HG03442 (cell line): ENCODE measurements around the gene NBPF1.
"Not testable (repeated sequence)": the region's sequence is repeated elsewhere in the genome, so short reads cannot be mapped to it uniquely, and the experiment has no call there.

ENCODE experiments used
- ATAC-seq: cut with Tn5 transposase; IDR thresholded peaks from one replicate; pipeline ENCODE4 v1.9.1; 2021; ENCODE audit warnings: mild to moderate bottlenecking, moderate library complexity; ENCODE audit not compliant: unreplicated experiment

The NBPF1 gene

DNA sequence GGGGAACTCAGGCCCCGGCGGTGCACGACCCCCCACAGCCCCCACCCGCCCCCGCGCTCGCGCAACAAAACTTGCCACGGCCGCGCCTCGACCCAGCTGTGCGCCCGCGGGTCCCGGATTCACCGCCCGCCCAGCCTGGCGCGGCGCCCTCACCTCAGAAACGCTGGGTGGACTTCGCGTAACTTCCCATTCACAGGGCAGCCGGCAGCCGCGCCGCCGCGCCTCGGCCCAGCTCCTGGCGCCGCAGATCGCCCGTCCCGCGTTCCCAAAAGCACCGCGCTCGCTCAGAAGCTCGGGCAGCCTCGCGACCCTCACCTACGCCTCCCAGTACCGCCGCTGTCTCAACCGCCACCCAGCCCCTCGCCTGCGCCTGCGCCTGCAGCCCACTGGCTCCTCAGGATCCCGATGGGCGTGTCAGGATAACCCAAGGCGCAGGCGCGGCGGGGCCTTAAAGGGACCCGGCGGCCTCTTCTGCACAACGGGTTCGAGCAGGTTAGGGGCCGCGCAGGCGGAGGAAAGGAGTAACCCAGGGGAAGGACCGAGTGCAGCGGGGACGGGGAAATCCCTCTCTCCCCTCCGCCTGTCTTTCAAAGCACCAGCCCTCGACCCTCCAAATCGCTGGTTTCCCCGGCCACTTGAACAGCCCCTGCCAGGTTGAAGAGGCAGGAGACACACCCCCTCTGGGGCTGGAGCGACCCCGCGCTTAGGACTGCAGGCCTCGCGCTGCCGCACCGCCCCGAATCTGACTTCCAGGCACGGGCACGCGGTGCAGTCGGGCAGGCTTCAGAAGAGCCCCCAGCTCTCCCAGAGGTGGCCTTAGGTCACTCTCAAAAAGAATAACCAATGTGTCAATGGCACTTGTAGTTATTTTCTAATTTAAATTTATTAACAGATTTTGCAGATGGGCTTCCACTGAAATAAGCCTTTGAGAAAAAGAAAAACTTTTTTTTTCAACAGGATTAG, at the start of gene NBPF1:
Gene NBPF1 (minus strand): TSS at position 380 of the 963 bp plus-strand sequence.
- ATAC-seq: peak; percentile 89

DNA sequence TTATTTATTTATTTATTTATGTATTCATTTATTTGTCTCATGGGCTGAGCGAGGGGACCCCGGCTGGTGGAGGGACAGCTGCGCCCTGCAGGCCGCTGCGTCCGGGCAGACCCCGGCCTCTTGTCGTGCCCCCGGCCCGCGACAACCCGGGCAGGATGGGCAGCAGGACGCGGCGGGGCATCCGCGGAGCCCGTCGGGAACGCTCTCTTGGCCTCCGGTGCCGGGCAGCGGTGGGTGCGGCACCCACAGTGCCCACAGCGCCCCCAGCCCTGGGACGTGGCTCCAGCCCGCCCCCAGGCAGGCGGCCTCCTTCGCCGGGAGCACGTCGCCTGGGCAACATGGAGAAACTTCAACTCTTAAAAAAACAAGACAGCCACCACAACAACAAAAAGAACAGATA, 44.9 kb upstream of the NBPF1 start:
- ATAC-seq: not testable (repeated sequence)

GRCh38 chr1:16656981-16657683, 43.8 kb upstream of the NBPF1 start:
- ATAC-seq: not testable (repeated sequence)

DNA sequence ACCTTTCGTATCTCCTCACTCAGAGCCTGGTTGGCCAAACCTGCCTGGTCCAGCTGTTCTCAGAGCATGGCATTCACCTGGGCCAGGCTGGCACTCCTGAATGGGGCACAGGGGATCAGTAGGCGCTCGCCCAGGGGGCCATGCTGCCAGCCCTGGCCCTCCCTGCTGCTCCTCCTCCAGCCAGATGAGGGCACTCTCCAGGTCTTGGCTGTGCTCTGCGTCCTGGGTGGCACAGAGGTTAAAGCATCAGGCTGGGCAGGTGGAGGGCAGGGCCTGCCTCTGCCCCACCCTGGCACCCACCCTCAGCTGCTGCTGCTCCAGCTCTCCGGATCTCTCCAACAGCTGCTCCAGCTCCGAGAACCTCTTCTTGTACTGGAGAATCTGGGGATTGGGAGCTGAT, 43.2 kb upstream of the NBPF1 start:
- ATAC-seq: not testable (repeated sequence)

DNA sequence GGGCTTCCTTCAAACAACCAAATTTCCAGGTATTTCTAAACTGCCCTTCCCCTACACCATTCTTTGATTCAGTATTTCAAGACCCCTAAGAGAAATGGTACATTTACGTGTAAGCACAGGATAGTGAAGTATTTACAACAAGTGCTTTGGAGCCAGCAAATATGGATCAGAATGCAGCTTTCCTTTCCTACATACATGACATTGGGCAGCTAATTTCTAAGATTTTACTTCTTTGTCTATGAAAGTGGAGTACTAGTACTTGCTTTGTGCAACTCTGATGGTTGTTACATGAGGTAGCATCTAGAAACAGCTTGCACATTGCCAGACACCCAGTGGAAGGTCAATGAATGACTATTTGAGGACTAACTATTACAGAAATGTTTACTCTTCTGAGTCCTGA, 38.2 kb upstream of the NBPF1 start:
- not testable (repeated sequence) for ATAC-seq

DNA sequence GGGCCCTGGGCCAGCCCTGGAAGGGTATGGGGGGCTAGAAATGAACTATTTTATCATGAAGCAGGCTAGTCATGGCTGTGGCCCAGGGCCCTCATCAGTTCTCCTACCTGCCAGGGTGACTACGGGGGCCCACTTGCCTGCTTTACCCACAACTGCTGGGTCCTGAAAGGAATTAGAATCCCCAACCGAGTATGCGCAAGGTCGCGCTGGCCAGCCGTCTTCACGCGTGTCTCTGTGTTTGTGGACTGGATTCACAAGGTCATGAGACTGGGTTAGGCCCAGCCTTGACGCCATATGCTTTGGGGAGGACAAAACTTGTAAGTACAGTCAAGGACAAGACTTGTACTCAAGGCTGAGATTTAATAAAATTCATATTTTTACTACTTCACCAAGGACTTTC, 36.6 kb upstream of the NBPF1 start:
- not testable (repeated sequence) for ATAC-seq

GRCh38 chr1:16649390-16649789, 36.0 kb upstream of the NBPF1 start:
- ATAC-seq: not testable (repeated sequence)

GRCh38 chr1:16648756-16649155, 35.4 kb upstream of the NBPF1 start:
- ATAC-seq: not testable (repeated sequence)

GRCh38 chr1:16648250-16648649, 34.9 kb upstream of the NBPF1 start:
- not testable (repeated sequence) for ATAC-seq

DNA sequence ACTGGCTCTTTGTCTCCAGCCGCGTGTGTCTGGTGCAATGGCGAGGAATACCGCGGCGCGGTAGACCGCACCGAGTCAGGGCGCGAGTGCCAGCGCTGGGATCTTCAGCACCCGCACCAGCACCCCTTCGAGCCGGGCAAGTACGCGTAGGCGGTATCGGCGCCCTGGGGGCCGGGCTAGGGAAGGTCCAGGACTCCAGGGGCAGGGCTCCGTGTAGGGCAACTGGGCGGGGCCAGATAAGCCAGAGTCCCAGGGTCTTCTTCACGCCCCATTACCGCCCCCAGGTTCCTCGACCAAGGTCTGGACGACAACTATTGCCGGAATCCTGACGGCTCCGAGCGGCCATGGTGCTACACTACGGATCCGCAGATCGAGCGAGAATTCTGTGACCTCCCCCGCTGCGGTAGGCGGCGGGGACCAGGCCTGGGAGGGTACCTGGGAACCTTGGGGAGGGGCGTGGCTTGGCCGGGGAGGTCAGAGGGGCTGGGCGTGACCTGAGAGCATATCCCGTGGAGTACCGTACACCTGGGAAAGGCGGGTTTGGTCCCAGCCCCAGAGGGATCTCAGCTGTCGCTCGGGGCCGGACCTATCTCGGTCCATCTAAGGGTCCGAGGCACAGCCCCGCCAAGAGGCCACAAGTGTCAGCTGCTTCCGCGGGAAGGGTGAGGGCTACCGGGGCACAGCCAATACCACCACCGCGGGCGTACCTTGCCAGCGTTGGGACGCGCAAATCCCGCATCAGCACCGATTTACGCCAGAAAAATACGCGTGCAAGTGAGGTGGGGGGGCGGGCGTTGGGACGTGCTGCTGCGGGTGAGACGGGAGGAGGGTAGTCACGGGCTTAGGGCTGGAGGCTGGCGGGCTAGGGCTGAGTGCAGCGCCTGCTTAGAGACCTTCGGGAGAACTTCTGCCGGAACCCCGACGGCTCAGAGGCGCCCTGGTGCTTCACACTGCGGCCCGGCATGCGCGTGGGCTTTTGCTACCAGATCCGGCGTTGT, 34.1 kb upstream of the NBPF1 start:
- not testable (repeated sequence) for ATAC-seq

DNA sequence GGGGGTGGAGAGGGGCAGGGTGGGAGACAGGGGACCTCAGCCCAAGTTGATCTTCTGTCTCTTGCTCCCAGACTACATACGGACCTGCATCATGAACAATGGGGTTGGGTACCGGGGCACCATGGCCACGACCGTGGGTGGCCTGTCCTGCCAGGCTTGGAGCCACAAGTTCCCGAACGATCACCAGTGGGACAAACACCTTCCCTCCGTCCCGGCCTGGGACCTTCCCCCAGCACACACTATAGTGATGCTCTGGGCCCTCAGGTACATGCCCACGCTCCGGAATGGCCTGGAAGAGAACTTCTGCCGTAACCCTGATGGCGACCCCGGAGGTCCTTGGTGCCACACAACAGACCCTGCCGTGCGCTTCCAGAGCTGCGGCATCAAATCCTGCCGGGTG, 33.4 kb upstream of the NBPF1 start:
- not testable (repeated sequence) for ATAC-seq

GRCh38 chr1:16646061-16646664, 32.8 kb upstream of the NBPF1 start:
- ATAC-seq: not testable (repeated sequence)

GRCh38 chr1:16645271-16646060, 32.1 kb upstream of the NBPF1 start:
- peak; percentile 1 for ATAC-seq

- peak; percentile 76 for ATAC-seq
Measured at GRCh38 chr1:16644482-16645270, 31.3 kb upstream of the NBPF1 start.

DNA sequence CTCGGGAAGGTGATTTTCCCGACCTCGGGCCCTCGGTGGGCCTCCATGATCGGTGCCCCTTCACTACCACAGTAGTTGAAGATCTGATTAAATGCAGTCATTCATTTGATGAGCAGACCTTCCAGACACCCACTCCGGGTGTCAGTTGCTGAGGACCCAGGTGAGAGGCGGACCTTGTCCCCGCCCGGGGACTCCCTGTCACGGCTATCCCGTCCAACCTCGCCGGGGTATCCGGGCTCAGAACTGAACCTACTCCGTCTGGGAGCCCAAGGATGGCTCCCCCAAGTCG, 30.8 kb upstream of the NBPF1 start:
- ATAC-seq: no peak

GRCh38 chr1:16643476-16644192, 30.3 kb upstream of the NBPF1 start:
- ATAC-seq: not testable (repeated sequence)

DNA sequence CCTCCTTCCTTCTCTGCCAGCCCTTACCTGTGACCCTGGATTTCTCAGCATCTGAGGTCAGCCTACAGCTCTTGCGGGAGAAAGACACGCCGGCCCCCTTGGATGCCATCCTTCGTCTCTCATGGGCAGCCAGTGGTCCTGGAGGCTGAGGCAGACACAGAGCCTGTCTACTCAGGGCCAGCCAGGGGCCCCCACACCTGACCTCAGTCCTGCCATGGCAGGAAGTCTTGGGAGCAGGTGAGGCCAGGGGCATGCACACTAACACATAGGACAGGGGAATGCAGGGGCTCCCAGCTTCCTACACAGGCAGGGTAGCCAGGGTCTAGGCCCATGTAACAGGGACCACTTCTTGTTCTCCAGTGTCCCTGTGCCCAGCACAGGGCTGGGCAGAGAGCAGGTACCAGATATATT, 29.6 kb upstream of the NBPF1 start:
- not testable (repeated sequence) for ATAC-seq
